ENCODE data around the gene FOXP1.

- no peak for TF ChIP-seq TAF1 (IDR thresholded peaks at IDR 0.05; ENCODE audit: borderline replicate concordance, low read depth, low read length)
- TF ChIP-seq POLR2A (IDR thresholded peaks at IDR 0.05; ENCODE audit: low read depth, low read length): no peak
- TF ChIP-seq POLR2AphosphoS5 (IDR thresholded peaks at IDR 0.05; ENCODE audit: low read depth, low read length): no peak
Measured at GRCh38 chr3:71026634-71027578, 556.6 kb downstream of the FOXP1 start.

Measured in GM12892 (cell line).